ENCODE data around the gene MRPS5. TPM values are rescaled to one million over a fixed set of nuclear protein-coding genes. Genes with fewer than 3 reads are reported as not detected.

The MRPS5 gene
- total and polyA plus RNA-seq, 7 experiments from 2014 or later = 26.3 to 72.9 (median 41.5) TPM

DNA sequence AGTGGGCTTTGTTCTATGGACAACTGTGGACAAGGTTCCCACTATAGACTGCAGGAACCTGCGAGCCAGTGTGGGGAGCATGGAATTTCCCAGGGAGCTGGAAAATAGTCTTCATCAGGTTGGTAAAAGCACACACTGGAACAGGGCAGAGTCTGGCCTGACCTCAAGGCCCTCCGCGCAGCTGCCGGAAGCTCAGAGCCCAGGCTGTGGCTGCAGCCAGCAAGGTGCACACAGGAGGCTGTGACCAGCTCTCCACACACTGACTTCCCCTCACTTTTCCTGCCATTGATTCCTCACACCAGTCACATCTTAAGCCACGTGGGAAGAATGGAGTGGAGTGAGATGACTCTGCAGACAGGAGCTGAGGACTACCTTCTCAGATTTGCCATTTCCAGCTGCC, 77.0 kb downstream of the MRPS5 start:
- no peaks in the 10 kb centered on the region for H3K27me3 Mint-ChIP-seq
- CTCF ChIA-PET = interaction anchor here (1.3 to 2.0 kb wide), 4 partner anchors 17 to 35 kb away, joined by 4 to 9 read pairs (median 6); no protein-coding TSS in a partner anchor
- H3K4me1 Mint-ChIP-seq = peaks cover 22 to 93% (median 81%) of the 10 kb centered on the region in 7 donors
- POLR2A ChIA-PET = interaction anchor here (1.0 to 7.0 kb wide), 8 partner anchors 8 to 33 kb away, joined by 3 to 98 read pairs (median 13); partner anchors contain the start of gene MAL
- intact Hi-C loops (cut with micrococcal nuclease) = loop anchor here in 1 of 2 donors (5.0 kb wide), 1 partner anchor 33 kb away; no protein-coding TSS in a partner anchor
- peak overlapping the region in 1 of 10 donors; percentile 25 for H3K4me3 Mint-ChIP-seq
- H3K36me3 Mint-ChIP-seq = peaks cover 7 to 40% (median 11%) of the 10 kb centered on the region in 5 donors
- H3K27ac ChIP-seq (ENCODE audit: low read depth, low read length) = no peak overlapping the region
- no peak for DNase-seq
- H3K36me3 ChIP-seq (ENCODE audit: control insufficient read depth in 2 of 3, insufficient read depth in 3 of 3, low read length in 3 of 3) = peaks cover 0 to 60% (median 4%) of the 10 kb centered on the region in 3 experiments
- peaks cover 0 to 58% of the 10 kb centered on the region in 2 donors for H3K4me1 ChIP-seq (ENCODE audit: control insufficient read depth in 2 of 2, insufficient read depth in 2 of 2, low read length in 2 of 2)
- ATAC-seq = no peak
- no peak overlapping the region for H3K4me3 ChIP-seq (ENCODE audit: low read length)
- no peaks in the 10 kb centered on the region for H3K9me3 ChIP-seq (ENCODE audit: control insufficient read depth in 2 of 3, low read length in 3 of 3)
- H3K27ac Mint-ChIP-seq = peak overlapping the region in 8 of 9 donors; percentile 49 to 98 (median 76)
- H3K9me3 Mint-ChIP-seq = no peaks in the 10 kb centered on the region
- H3K27me3 ChIP-seq (ENCODE audit: control insufficient read depth in 2 of 2, insufficient read depth in 2 of 2, low read length in 2 of 2) = no peaks in the 10 kb centered on the region

DNA sequence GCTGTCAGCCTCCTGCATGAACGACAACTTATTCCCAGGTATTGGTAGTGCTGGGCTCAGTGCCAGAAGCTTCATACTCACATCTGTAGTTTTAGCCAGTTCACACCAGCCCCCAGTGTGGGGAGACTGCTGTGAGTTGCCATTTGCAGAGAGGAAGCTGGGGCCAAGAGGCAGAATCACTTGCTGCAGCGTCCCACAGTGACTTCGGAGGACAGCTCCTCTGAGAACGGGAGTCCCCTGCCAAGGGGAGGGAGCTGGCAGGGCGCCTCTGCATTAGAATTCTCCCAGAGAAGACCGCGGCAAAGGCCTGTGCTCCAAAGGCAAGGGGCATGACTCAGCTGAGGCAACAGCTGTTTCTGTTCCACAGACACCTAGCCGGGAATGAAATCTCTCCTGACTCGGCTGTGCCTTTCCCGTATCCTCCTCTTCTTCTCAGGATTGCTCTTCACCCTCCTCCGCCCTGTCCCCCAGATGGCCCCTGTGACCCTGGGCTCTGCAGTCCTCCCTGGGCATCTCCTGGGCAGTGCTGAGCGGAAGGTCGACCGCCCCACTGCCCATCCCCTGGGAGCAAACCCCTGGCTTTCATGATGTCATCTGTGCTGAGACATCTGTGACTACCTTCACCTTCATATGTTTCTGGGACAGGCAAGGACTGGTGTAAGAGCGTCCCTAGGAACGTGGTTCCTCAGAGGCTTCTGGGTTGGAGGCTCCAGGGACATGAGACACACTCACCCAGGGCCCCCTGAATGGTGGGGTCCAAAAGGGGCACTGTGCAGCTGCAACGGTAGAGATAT, 78.1 kb downstream of the MRPS5 start:
- DNase-seq (peak in 3 of 9 donors; percentile 35 to 45 (median 39)), ATAC-seq (peak; percentile 37)
- Mint-ChIP-seq H3K27me3 (no peaks in the 10 kb centered on the region), H3K27ac (peak overlapping the region; percentile 49 to 98 (median 67)), H3K9me3 (peaks cover 0 to 2% (median 0%) of the 10 kb centered on the region in 11 donors), H3K4me1 (peaks cover 26 to 99% (median 86%) of the 10 kb centered on the region in 7 donors), H3K4me3 (peak overlapping the region in 7 of 10 donors; percentile 9 to 68 (median 41)), H3K36me3 (peaks cover 4 to 43% (median 19%) of the 10 kb centered on the region in 5 donors)
- CTCF ChIA-PET = interaction anchor here (1.0 to 2.5 kb wide), 9 partner anchors 9 to 36 kb away, joined by 4 to 12 read pairs (median 6); partner anchors contain the start of gene MAL
- Histone ChIP-seq H3K4me1 (ENCODE audit: control insufficient read depth in 2 of 2, insufficient read depth in 2 of 2, low read length in 2 of 2) (peaks cover 0 to 62% of the 10 kb centered on the region in 2 donors), H3K36me3 (ENCODE audit: control insufficient read depth in 2 of 3, insufficient read depth in 3 of 3, low read length in 3 of 3) (peaks cover 0 to 49% (median 0%) of the 10 kb centered on the region in 3 experiments), H3K27ac (ENCODE audit: low read depth, low read length) (peak overlapping the region; percentile 49), H3K27me3 (ENCODE audit: control insufficient read depth in 2 of 2, insufficient read depth in 2 of 2, low read length in 2 of 2) (no peaks in the 10 kb centered on the region), H3K4me3 (ENCODE audit: low read length) (no peak overlapping the region), H3K9me3 (ENCODE audit: control insufficient read depth in 2 of 3, low read length in 3 of 3) (no peaks in the 10 kb centered on the region)
- POLR2A ChIA-PET = interaction anchor here (0.7 to 7.0 kb wide), 10 partner anchors 9 to 34 kb away, joined by 3 to 98 read pairs (median 10); partner anchors contain the start of gene MAL
- intact Hi-C loops (cut with micrococcal nuclease) = loop anchor here in 1 of 2 donors (5.0 kb wide), 1 partner anchor 34 kb away; no protein-coding TSS in a partner anchor

DNA sequence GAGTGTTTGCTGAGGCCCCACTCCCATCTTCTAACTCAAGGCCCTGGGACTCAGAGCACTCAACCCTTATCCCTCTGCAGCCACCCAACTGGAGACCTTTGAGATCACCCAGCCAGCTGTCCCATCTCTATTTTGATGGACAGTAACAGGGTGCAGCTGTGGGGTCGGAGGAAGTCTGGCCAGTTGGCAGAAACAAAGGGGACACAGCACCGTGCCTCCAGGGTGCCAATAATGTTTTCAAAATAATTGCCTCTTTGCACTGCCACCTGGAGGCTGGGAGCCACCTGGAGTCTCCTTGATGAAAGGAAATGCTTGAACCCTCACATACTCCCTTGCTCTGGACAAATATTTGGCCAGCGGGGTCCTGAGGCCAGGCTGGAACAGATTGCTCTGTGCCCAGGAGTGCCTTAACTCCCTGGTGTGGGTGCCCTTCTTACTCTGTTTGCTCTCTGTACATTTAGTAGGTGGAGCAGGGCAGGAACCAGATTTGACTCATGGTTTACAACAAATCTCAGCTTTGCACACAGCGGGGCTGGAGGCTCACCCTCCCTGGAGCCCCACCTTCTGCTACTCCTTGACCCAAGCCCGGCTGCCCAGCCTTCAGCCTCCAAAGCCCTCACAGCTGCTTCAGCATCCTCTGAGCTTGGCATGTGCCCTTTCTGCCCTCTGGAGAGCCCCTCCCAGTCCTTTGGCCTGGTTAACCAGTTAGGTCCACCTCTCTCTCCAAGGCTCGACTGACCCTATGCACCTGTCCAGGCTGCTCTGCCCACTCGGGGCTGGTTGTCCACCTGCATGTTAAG, 78.9 kb downstream of the MRPS5 start:
- Histone ChIP-seq H3K9me3 (ENCODE audit: control insufficient read depth in 2 of 3, low read length in 3 of 3) (no peaks in the 10 kb centered on the region), H3K4me1 (ENCODE audit: control insufficient read depth in 2 of 2, insufficient read depth in 2 of 2, low read length in 2 of 2) (peaks cover 0 to 56% of the 10 kb centered on the region in 2 donors), H3K4me3 (ENCODE audit: low read length) (no peak overlapping the region), H3K27me3 (ENCODE audit: control insufficient read depth in 2 of 2, insufficient read depth in 2 of 2, low read length in 2 of 2) (no peaks in the 10 kb centered on the region), H3K36me3 (ENCODE audit: control insufficient read depth in 2 of 3, insufficient read depth in 3 of 3, low read length in 3 of 3) (peaks cover 0 to 41% (median 0%) of the 10 kb centered on the region in 3 experiments), H3K27ac (ENCODE audit: low read depth, low read length) (peak overlapping the region; percentile 49)
- Mint-ChIP-seq H3K4me3 (peak overlapping the region in 8 of 10 donors; percentile 6 to 68 (median 40)), H3K27me3 (no peaks in the 10 kb centered on the region), H3K9me3 (peaks cover 0 to 5% (median 0%) of the 10 kb centered on the region in 11 donors), H3K27ac (peak overlapping the region in 8 of 9 donors; percentile 49 to 98 (median 76)), H3K36me3 (peaks cover 4 to 50% (median 27%) of the 10 kb centered on the region in 5 donors), H3K4me1 (peaks cover 33 to 100% (median 93%) of the 10 kb centered on the region in 7 donors)
- no peak for DNase-seq
- no peak for ATAC-seq
- CTCF ChIA-PET = interaction anchor here (0.7 to 2.5 kb wide), 12 partner anchors 9 to 36 kb away, joined by 3 to 12 read pairs (median 6); partner anchors contain the start of gene MAL
- POLR2A ChIA-PET = interaction anchor here (0.7 to 7.0 kb wide), 13 partner anchors 9 to 35 kb away, joined by 3 to 98 read pairs (median 9); partner anchors contain the start of gene MAL
- intact Hi-C loops (cut with micrococcal nuclease) = loop anchor here in 1 of 2 donors (1.0 to 5.0 kb wide), 3 partner anchors 9 to 35 kb away; no protein-coding TSS in a partner anchor

DNA sequence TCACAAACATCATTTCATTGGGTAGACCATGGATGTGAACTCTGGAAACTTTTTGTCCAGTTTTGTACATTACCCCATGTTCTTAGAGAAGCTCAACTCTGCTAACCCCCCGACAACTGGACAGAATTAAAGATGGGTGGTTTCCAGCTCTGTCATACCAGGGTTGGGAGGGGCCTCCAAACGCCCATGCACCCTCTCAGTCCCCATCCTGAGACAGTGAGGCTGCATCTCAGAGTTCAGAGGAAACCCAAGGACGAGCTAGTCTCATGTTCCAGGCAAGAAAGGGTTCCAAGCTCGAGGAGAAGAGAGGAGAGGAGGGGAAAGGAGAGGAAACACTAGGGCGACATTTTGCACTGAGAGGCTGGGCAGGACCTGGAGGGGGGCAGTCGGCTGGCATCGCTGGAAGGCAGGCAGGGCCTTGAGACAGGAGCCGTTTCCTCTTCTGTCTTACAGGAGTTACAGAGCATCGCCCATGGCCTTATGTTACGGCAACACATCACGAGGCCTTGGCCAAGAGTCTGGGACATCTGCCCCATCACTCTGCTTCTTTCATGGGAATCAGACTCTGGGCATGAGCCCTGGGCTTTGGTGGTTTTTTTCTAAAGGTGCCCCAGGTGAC, 79.7 kb downstream of the MRPS5 start:
- H3K9me3 ChIP-seq (ENCODE audit: control insufficient read depth in 2 of 3, low read length in 3 of 3) = no peaks in the 10 kb centered on the region
- H3K27ac ChIP-seq (ENCODE audit: low read depth, low read length) = peak overlapping the region; percentile 49
- H3K27me3 Mint-ChIP-seq = no peaks in the 10 kb centered on the region
- H3K4me3 Mint-ChIP-seq = peak overlapping the region in 4 of 10 donors; percentile 10 to 50 (median 23)
- no peak for ATAC-seq
- peaks cover 0 to 12% (median 0%) of the 10 kb centered on the region in 11 donors for H3K9me3 Mint-ChIP-seq
- DNase-seq = no peak
- H3K36me3 ChIP-seq (ENCODE audit: control insufficient read depth in 2 of 3, insufficient read depth in 3 of 3, low read length in 3 of 3) = peaks cover 0 to 41% (median 0%) of the 10 kb centered on the region in 3 experiments
- H3K27ac Mint-ChIP-seq = peak overlapping the region; percentile 15 to 98 (median 56)
- H3K4me3 ChIP-seq (ENCODE audit: low read length) = no peak overlapping the region
- POLR2A ChIA-PET = interaction anchor here (0.7 to 7.0 kb wide), 8 partner anchors 10 to 35 kb away, joined by 3 to 98 read pairs (median 8); partner anchors contain the start of gene MAL
- peaks cover 39 to 100% (median 96%) of the 10 kb centered on the region in 7 donors for H3K4me1 Mint-ChIP-seq
- peaks cover 4 to 55% (median 34%) of the 10 kb centered on the region in 5 donors for H3K36me3 Mint-ChIP-seq
- intact Hi-C loops (cut with micrococcal nuclease) = loop anchor here (1.0 to 5.0 kb wide), 4 partner anchors 9 to 35 kb away; no protein-coding TSS in a partner anchor
- H3K4me1 ChIP-seq (ENCODE audit: control insufficient read depth in 2 of 2, insufficient read depth in 2 of 2, low read length in 2 of 2) = peaks cover 0 to 56% of the 10 kb centered on the region in 2 donors
- no peaks in the 10 kb centered on the region for H3K27me3 ChIP-seq (ENCODE audit: control insufficient read depth in 2 of 2, insufficient read depth in 2 of 2, low read length in 2 of 2)
- CTCF ChIA-PET = interaction anchor here (0.7 to 2.5 kb wide), 9 partner anchors 8 to 20 kb away, joined by 3 to 9 read pairs (median 5); no protein-coding TSS in a partner anchor

DNA sequence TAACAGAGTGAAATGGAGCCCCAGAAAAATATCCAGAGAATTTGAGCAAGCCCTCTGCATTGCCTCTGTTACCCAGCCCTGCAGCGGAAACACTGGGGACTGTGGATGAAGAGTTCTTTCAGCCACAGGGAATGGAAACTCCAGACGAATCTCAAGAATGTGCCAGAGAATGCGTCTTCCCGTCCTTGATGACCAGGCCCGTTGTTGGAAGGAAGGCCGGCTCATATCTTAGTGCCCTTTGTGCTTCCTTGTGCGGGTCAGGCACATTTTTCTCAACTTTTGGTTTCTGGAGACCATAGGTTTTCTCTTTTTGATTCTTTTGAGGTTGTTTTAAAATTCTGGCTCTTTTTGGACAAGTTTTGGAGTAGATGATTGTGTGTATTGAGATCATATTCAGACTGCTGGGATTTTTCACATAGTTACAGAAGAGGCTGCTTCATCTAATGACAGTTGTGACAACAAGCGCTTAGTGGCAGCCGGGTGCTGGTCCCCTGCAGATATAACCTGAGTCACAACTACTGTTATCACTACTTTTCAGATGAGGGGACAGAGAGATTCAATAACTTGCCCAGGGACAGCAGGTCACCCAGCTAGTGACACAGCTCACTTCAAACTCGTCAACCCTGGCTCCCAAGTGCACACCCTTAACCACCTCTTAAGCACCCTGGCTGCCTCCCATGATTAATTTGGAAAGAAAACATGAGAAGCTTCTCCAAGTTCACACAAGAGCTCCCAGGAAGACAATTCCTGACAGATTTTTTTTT, 80.4 kb downstream of the MRPS5 start:
- POLR2A ChIA-PET = interaction anchor here (0.8 to 7.0 kb wide), 9 partner anchors 9 to 36 kb away, joined by 3 to 98 read pairs (median 5); partner anchors contain the start of gene MAL
- peak overlapping the region; percentile 22 to 98 (median 71) for H3K27ac Mint-ChIP-seq
- peaks cover 39 to 100% (median 96%) of the 10 kb centered on the region in 7 donors for H3K4me1 Mint-ChIP-seq
- Histone ChIP-seq H3K36me3 (ENCODE audit: control insufficient read depth in 2 of 3, insufficient read depth in 3 of 3, low read length in 3 of 3) (peaks cover 0 to 41% (median 0%) of the 10 kb centered on the region in 3 experiments), H3K9me3 (ENCODE audit: control insufficient read depth in 2 of 3, low read length in 3 of 3) (no peaks in the 10 kb centered on the region), H3K4me3 (ENCODE audit: low read length) (no peak overlapping the region), H3K4me1 (ENCODE audit: control insufficient read depth in 2 of 2, insufficient read depth in 2 of 2, low read length in 2 of 2) (peaks cover 0 to 56% of the 10 kb centered on the region in 2 donors), H3K27ac (ENCODE audit: low read depth, low read length) (peak overlapping the region; percentile 16), H3K27me3 (ENCODE audit: control insufficient read depth in 2 of 2, insufficient read depth in 2 of 2, low read length in 2 of 2) (no peaks in the 10 kb centered on the region)
- CTCF ChIA-PET = interaction anchor here (0.7 to 1.4 kb wide), 6 partner anchors 8 to 21 kb away, joined by 3 to 8 read pairs (median 4); no protein-coding TSS in a partner anchor
- no peak for ATAC-seq
- DNase-seq = no peak
- peak overlapping the region in 2 of 10 donors; percentile 10 to 34 for H3K4me3 Mint-ChIP-seq
- no peaks in the 10 kb centered on the region for H3K27me3 Mint-ChIP-seq
- H3K36me3 Mint-ChIP-seq = peaks cover 4 to 58% (median 40%) of the 10 kb centered on the region in 5 donors
- H3K9me3 Mint-ChIP-seq = peaks cover 0 to 17% (median 0%) of the 10 kb centered on the region in 11 donors
- intact Hi-C loops (cut with micrococcal nuclease) = loop anchor here (2.0 to 5.0 kb wide), 2 partner anchors 14 to 36 kb away; no protein-coding TSS in a partner anchor
